ENCODE data around the gene TEX38. TPM values are rescaled to one million over a fixed set of nuclear protein-coding genes. Genes with fewer than 3 reads are reported as not detected.
A peak's percentile ranks its signal among the peaks of the same experiment; 100 is the strongest.
"Not testable (repeated sequence)": the region's sequence is repeated elsewhere in the genome, so short reads cannot be mapped to it uniquely, and the experiment has no call there.

Gene TEX38
- total RNA-seq, 3 donors from 2014 or later: not detected

GRCh38 chr1:46718340-46718726, 46.7 kb downstream of the TEX38 start:
- peak overlapping the region; percentile 97 for H3K4me3 Mint-ChIP-seq
- H3K9me3 Mint-ChIP-seq: no peaks in the 10 kb centered on the region
- H3K36me3 Mint-ChIP-seq (ENCODE audit: insufficient read depth): peaks cover 15% of the 10 kb centered on the region
- DNase-seq (no peak), ATAC-seq (no peak)
- H3K27me3 Mint-ChIP-seq (ENCODE audit: low read depth): no peaks in the 10 kb centered on the region
- H3K4me1 Mint-ChIP-seq (ENCODE audit: low read depth): peaks cover 44% of the 10 kb centered on the region

GRCh38 chr1:46718727-46719622, 47.3 kb downstream of the TEX38 start, which contains the start of gene EFCAB14:
TSS of gene EFCAB14 (minus strand) at chr1:46719114. CDS start at chr1:46718087, 1,027 bp downstream.
- H3K27me3 Mint-ChIP-seq (ENCODE audit: low read depth): no peaks in the 10 kb centered on the region
- H3K36me3 Mint-ChIP-seq (ENCODE audit: insufficient read depth): peaks cover 15% of the 10 kb centered on the region
- no peaks in the 10 kb centered on the region for H3K9me3 Mint-ChIP-seq
- H3K4me1 Mint-ChIP-seq (ENCODE audit: low read depth): peaks cover 42% of the 10 kb centered on the region
- peak within 1 kb of the TSS; percentile 97 for H3K4me3 Mint-ChIP-seq
- peak; percentile 98 to 99 for ATAC-seq
- peak; percentile 99 for DNase-seq

- Mint-ChIP-seq H3K4me1 (ENCODE audit: low read depth) (peaks cover 42% of the 10 kb centered on the region), H3K36me3 (ENCODE audit: insufficient read depth) (peaks cover 15% of the 10 kb centered on the region), H3K27me3 (ENCODE audit: low read depth) (no peaks in the 10 kb centered on the region), H3K4me3 (peak overlapping the region; percentile 97), H3K9me3 (no peaks in the 10 kb centered on the region)
- ATAC-seq (no peak), DNase-seq (no peak)
Observed at GRCh38 chr1:46719689-46720088, 48.0 kb downstream of the TEX38 start.

- H3K27me3 Mint-ChIP-seq (ENCODE audit: low read depth); H3K9me3 Mint-ChIP-seq; DNase-seq; ATAC-seq; H3K4me3 Mint-ChIP-seq: not testable (repeated sequence)
- H3K4me1 Mint-ChIP-seq (ENCODE audit: low read depth): peaks cover 39% of the 10 kb centered on the region
- peaks cover 12% of the 10 kb centered on the region for H3K36me3 Mint-ChIP-seq (ENCODE audit: insufficient read depth)
Observed at GRCh38 chr1:46720319-46720718, 48.7 kb downstream of the TEX38 start.

- Mint-ChIP-seq H3K36me3 (ENCODE audit: insufficient read depth) (peaks cover 9% of the 10 kb centered on the region), H3K4me3 (no peak overlapping the region), H3K27me3 (ENCODE audit: low read depth) (peaks cover 11% of the 10 kb centered on the region), H3K4me1 (ENCODE audit: low read depth) (peaks cover 34% of the 10 kb centered on the region), H3K9me3 (no peaks in the 10 kb centered on the region)
- no peak for ATAC-seq
- DNase-seq: no peak
Observed at GRCh38 chr1:46721204-46721603, 49.5 kb downstream of the TEX38 start.

- DNase-seq (no peak), ATAC-seq (no peak)
- peaks cover 29% of the 10 kb centered on the region for H3K4me1 Mint-ChIP-seq (ENCODE audit: low read depth)
- H3K9me3 Mint-ChIP-seq: peaks cover 3% of the 10 kb centered on the region
- peaks cover 15% of the 10 kb centered on the region for H3K27me3 Mint-ChIP-seq (ENCODE audit: low read depth)
- H3K36me3 Mint-ChIP-seq (ENCODE audit: insufficient read depth): peaks cover 6% of the 10 kb centered on the region
- no peak overlapping the region for H3K4me3 Mint-ChIP-seq
Observed at GRCh38 chr1:46721686-46722205, 50.1 kb downstream of the TEX38 start.

Other genes with a start within 250 kb of the TEX38 start
- gene DMBX1, start 182.0 kb upstream of the TEX38 start, total RNA-seq: not detected
- not detected for gene KNCN, start 120.2 kb upstream of the TEX38 start, total RNA-seq
- 10 to 100 TPM; 21.1 to 26.1 (median 21.6) TPM for gene MKNK1, start 67.6 kb upstream of the TEX38 start, total RNA-seq
- gene MOB3C, start 55.0 kb upstream of the TEX38 start, total RNA-seq: 10 to 100 TPM in 2 of 3 donors, 1 to 10 TPM in 1; 8.3 to 11.9 (median 11.0) TPM
- 10 to 100 TPM; 35.7 to 42.5 (median 39.3) TPM for gene ATPAF1, start 3.5 kb upstream of the TEX38 start, total RNA-seq
- 10 to 100 TPM; 46.8 to 48.6 (median 48.4) TPM for gene EFCAB14, start 47.3 kb downstream of the TEX38 start, total RNA-seq
- gene CYP4B1, start 127.2 kb downstream of the TEX38 start, total RNA-seq: under 1 TPM; 0.16 to 0.53 (median 0.20) TPM

All from activated T-cell treated with anti-CD3 and anti-CD28 coated beads, Interleukin-2, amount 50 U/mL, for 4 hours (primary cell).